Chondrocyte (in vitro differentiated cells): ENCODE data around the gene SERHL2. TPM values are rescaled to one million over a fixed set of nuclear protein-coding genes. Genes with fewer than 3 reads are reported as not detected.
"Not testable (repeated sequence)": the region's sequence is repeated elsewhere in the genome, so short reads cannot be mapped to it uniquely, and the experiment has no call there.

Source experiments
- DNase-seq: peaks from one replicate; pipeline ENCODE4 v3.0.0; 2021; ENCODE audit warnings: mixed read lengths, low spot score
- H3K27ac Mint-ChIP-seq: one replicate; pipeline ENCODE4 v1.8.0; 2021; ENCODE audit warnings: mild to moderate bottlenecking, moderate library complexity, mixed read lengths; ENCODE audit not compliant: unreplicated experiment
- H3K27me3 Mint-ChIP-seq: 2 replicates; pipeline ENCODE4 v1.8.0; 2021; ENCODE audit warnings: low read depth, mixed read lengths
- H3K36me3 Mint-ChIP-seq: 2 replicates; pipeline ENCODE4 v1.8.0; 2021; ENCODE audit warnings: low read depth, mixed read lengths
- H3K4me1 Mint-ChIP-seq: 2 replicates; pipeline ENCODE4 v1.8.0; 2021; ENCODE audit warnings: low read depth, mild to moderate bottlenecking, mixed read lengths
- H3K4me3 Mint-ChIP-seq: one replicate; pipeline ENCODE4 v1.8.0; 2021; ENCODE audit warnings: mild to moderate bottlenecking, moderate library complexity, mixed read lengths; ENCODE audit not compliant: unreplicated experiment
- H3K9me3 Mint-ChIP-seq: 2 replicates; pipeline ENCODE4 v1.8.0; 2021; ENCODE audit warnings: low read depth, mixed read lengths
- total RNA-seq: library from RNA; stranded (reverse); gene quantifications from 3 replicates; pipeline ENCODE4 v1.2.1, GENCODE V29; 2021
- TF ChIP-seq, protein P1 (sequence below): fragments of 200-600 bp; sonication (generic); IDR thresholded peaks from 2 replicates; pipeline ENCODE4 v1.5.0; 2021; ENCODE audit warnings: antibody characterized with exemption, mild to moderate bottlenecking, moderate library complexity

Gene SERHL2
- total RNA-seq, 1 donor from 2014 or later = 3.5 TPM

DNA sequence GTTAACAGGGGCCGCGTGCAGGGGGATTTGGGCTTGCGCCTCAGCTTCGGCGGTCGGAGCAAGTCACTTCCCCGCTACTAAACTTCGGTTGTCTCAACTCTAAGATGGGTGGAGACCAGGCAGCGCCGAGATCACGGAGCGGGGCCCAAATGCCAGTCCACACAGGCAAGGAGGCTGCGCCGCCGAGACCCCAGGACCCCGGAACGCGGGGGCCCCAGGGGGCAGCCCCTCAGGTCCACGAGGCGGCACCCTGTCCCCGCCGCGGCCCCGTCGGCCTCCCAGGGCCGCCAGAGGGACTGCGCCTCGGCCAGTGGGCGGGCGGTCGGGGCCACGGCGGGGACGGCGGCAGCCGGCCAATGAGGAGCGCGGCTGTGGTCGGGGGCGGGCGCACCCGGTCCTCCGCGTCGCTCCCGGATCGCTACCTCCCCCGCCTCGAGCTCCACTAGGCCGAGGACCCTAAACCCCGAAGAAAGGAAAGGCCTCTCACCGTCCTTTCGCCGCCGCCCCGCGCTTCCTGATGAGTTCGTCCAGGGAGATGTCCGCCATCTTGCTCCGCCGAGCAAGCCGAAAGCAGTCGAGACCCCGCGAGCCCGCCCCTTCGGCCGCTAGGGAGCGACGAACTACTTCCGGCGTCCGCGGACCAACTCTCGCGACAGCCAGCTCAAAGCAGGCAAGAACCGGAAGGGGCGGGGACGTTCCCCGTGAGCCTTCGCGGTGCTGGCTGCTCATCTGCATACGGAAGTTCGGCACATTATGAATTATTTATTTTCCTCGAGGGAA is 60.7 kb downstream of the SERHL2 start, which contains the start of gene POLDIP3:
Gene POLDIP3, minus strand, starts transcription at position 572 of the 780 bp plus-strand sequence. Its CDS starts 26 bp downstream, at position 546.
- TF ChIP-seq, protein P1, sequence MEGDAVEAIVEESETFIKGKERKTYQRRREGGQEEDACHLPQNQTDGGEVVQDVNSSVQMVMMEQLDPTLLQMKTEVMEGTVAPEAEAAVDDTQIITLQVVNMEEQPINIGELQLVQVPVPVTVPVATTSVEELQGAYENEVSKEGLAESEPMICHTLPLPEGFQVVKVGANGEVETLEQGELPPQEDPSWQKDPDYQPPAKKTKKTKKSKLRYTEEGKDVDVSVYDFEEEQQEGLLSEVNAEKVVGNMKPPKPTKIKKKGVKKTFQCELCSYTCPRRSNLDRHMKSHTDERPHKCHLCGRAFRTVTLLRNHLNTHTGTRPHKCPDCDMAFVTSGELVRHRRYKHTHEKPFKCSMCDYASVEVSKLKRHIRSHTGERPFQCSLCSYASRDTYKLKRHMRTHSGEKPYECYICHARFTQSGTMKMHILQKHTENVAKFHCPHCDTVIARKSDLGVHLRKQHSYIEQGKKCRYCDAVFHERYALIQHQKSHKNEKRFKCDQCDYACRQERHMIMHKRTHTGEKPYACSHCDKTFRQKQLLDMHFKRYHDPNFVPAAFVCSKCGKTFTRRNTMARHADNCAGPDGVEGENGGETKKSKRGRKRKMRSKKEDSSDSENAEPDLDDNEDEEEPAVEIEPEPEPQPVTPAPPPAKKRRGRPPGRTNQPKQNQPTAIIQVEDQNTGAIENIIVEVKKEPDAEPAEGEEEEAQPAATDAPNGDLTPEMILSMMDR = peak; percentile 53
- Mint-ChIP-seq H3K36me3 (peaks cover 2% of the 10 kb centered on the region), H3K27ac (peak within 1 kb of the TSS; percentile 99), H3K4me3 (peak within 1 kb of the TSS; percentile 94), H3K9me3 (no peaks in the 10 kb centered on the region), H3K4me1 (peaks cover 71% of the 10 kb centered on the region), H3K27me3 (no peaks in the 10 kb centered on the region)
- DNase-seq = peak; percentile 100

DNA sequence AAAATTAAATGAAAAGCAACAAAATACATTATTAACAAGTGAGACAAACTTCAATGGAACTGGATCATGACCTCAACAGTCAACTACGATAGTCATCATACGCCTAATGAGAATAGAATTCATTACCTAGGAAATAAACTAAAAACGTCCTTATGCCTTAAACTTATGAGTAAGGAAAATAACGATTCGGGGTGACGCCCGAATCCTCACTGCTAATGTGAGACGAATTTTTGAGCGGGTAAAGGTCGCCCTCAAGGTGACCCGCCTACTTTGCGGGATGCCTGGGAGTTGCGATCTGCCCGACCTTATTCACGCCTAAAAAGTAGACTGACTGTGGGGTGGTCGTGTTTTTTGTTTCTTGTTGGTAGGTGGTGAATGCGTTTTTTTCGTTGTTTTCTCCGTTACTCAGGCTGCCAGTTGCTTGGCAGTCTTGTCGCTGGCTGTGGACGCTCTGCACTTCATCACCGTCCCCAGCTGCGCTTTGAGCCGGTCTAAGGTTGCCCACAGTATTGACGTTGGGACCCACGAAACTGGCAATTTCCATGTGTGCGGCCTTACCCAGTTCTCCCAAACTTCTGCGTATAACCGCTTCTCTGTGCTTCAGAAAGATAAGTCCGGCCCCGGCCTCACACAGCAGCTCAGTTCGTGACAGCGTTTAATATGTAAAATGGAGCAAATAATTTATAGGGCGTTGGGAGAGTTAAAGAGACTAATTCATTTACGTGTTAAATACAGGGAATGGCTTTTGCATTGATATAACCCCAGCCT is 61.5 kb downstream of the SERHL2 start:
- Mint-ChIP-seq H3K4me1 (peaks cover 66% of the 10 kb centered on the region), H3K9me3 (no peaks in the 10 kb centered on the region), H3K4me3 (peak overlapping the region; percentile 94), H3K27me3 (no peaks in the 10 kb centered on the region), H3K27ac (peak overlapping the region; percentile 99), H3K36me3 (peaks cover 2% of the 10 kb centered on the region)
- DNase-seq = no peak
- TF ChIP-seq, protein P1 = no peak

DNA sequence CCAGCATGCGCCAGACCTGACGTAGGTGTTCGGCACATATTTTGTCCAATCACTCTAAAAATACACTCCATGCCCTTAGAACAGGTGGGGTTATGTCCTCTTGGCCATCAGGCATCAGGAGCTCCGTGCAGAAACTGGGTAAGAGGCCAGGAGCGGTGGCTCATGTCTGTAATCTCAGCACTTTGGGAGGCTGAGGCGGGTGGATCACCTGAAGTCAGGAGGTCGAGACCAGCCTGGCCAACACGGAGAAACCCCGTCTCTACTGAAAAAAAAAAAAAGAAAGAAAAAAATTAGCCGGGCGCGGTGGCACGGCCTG is 62.1 kb downstream of the SERHL2 start:
- H3K4me3 Mint-ChIP-seq = peak overlapping the region; percentile 94

DNA sequence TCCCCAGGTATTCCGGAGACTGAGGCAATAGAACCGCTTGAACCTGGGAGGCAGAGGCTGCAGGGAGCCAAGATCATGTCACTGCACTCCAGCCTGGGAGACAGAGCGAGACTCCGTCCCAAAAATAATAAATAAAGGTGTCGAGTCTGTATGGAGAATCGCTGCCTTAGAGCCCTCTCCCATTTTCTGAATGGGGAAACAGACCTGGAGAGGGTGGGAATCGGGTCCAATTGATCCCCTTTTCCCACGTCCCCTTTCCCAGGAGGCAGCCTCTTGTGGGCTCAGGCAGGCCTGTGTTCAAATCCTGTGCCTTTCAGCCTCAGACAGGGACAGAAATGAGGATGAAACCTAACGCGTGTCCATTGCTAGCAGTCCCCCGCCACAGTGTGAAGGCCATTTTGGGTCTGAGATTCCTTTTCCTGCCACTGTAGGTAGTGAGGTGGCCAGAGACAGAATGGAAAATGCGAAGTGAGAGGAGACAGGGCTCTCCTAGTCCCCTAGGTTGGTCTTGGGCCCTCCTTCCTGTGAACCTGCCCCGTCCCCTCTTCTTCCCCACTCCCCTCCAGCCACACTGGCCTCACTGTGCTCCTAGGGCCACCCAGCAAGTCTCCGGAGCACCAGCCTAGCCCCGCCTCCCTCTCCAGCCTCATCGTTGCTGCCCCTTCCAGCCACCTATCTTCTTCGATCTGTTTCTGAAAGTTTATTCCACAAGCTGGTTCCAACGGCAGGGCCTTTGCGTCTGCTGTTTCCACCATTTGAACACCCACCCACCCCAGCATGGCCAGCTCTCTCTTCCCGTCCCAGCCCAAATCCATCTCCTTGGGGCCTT is 63.6 kb downstream of the SERHL2 start:
- H3K4me3 Mint-ChIP-seq = no peak overlapping the region
- H3K4me1 Mint-ChIP-seq = peaks cover 71% of the 10 kb centered on the region
- H3K27ac Mint-ChIP-seq = peak overlapping the region; percentile 99

More for the DNA sequence above, 62.1 kb downstream of the SERHL2 start:
- DNase-seq, H3K36me3 Mint-ChIP-seq, H3K9me3 Mint-ChIP-seq, H3K27me3 Mint-ChIP-seq: not testable (repeated sequence)
- peak overlapping the region; percentile 99 for H3K27ac Mint-ChIP-seq
- H3K4me1 Mint-ChIP-seq = peaks cover 69% of the 10 kb centered on the region

DNA sequence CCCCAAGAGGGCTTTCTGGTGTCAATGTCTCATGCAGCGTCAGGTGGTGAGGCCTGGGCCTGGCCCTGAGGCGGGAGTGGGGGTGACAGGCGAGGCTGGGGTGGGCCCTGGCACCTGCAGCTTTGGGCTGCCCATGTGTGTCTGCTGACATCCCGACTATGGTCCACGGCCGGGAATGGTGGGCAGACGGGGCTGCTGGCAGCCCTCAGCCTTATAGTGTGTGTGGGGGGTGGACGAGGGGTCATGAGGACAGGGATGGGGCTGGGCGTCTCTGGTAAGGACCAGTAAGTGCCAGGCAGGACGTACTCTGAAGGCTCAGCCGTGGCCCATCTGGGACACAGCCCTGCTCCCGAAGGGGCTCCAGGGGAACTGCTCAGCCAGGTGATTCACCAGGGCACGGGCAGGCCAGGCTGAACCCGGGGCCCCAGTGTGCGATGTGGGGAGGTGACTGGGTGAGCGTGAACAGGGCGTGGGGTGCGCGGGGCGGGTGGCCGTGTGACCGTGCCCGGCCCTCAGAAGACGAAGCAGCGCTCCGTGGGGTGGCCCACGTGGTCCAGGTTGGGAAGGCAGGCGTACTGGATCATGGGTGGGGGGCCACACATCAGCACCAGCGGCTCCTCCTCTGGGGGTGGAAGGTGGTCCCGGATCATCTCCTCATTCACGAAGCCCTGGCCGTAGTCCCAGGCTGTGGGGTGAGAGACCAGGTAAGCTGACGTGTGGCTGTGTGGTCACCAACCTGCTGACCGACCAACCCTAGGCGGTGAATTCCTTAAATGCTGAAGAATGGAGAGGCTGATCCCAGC is 65.7 kb downstream of the SERHL2 start:
- Mint-ChIP-seq H3K27me3 (no peaks in the 10 kb centered on the region), H3K27ac (no peak overlapping the region), H3K36me3 (peaks cover 2% of the 10 kb centered on the region), H3K9me3 (no peaks in the 10 kb centered on the region), H3K4me3 (no peak overlapping the region), H3K4me1 (peaks cover 61% of the 10 kb centered on the region)
- TF ChIP-seq, protein P1 = no peak
- DNase-seq = no peak

More for the DNA sequence above, 63.6 kb downstream of the SERHL2 start:
- no peaks in the 10 kb centered on the region for H3K27me3 Mint-ChIP-seq
- H3K36me3 Mint-ChIP-seq = peaks cover 2% of the 10 kb centered on the region
- no peaks in the 10 kb centered on the region for H3K9me3 Mint-ChIP-seq
- TF ChIP-seq, protein P1 = no peak
- DNase-seq = no peak
